Measurements from ENCODE around the gene F2R. TPM values are rescaled to one million over a fixed set of nuclear protein-coding genes. Genes with fewer than 3 reads are reported as not detected.

The F2R gene
- total RNA-seq, 1 donor from 2014 or later: 18.6 TPM

DNA sequence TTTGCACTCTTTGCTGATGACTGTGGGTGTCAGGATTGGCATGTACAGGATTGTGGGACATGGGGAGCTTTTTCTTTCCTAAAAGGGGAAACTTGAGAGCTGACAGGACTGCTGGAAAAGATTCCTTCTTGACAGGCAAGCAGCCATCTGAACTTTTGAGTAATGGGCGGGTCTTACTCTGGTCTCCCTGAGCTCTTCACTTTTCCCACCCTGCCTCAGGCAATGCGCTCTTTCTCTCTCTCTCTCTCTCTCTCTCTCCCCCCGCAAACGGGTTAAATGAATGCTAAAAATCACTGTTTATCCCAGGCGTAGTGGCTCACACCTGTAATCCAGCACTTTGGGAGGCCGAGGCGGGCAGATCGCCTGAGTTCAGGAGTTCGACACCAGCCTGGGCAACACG is 65.8 kb downstream of the F2R start:
- no peaks in the 10 kb centered on the region for H3K27me3 ChIP-seq (ENCODE audit: low read depth)
- H3K4me3 ChIP-seq: no peak overlapping the region
- no peaks in the 10 kb centered on the region for H3K4me1 ChIP-seq
- H3K27ac ChIP-seq: no peak overlapping the region
- no peak for DNase-seq
- TF ChIP-seq, protein P1, sequence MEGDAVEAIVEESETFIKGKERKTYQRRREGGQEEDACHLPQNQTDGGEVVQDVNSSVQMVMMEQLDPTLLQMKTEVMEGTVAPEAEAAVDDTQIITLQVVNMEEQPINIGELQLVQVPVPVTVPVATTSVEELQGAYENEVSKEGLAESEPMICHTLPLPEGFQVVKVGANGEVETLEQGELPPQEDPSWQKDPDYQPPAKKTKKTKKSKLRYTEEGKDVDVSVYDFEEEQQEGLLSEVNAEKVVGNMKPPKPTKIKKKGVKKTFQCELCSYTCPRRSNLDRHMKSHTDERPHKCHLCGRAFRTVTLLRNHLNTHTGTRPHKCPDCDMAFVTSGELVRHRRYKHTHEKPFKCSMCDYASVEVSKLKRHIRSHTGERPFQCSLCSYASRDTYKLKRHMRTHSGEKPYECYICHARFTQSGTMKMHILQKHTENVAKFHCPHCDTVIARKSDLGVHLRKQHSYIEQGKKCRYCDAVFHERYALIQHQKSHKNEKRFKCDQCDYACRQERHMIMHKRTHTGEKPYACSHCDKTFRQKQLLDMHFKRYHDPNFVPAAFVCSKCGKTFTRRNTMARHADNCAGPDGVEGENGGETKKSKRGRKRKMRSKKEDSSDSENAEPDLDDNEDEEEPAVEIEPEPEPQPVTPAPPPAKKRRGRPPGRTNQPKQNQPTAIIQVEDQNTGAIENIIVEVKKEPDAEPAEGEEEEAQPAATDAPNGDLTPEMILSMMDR (IDR thresholded peaks at IDR 0.05): no peak
- intact Hi-C loops (cut with DNase I): no loop called here
- H3K9me3 ChIP-seq: no peaks in the 10 kb centered on the region
- no peak for ATAC-seq
- no peaks in the 10 kb centered on the region for H3K36me3 ChIP-seq

DNA sequence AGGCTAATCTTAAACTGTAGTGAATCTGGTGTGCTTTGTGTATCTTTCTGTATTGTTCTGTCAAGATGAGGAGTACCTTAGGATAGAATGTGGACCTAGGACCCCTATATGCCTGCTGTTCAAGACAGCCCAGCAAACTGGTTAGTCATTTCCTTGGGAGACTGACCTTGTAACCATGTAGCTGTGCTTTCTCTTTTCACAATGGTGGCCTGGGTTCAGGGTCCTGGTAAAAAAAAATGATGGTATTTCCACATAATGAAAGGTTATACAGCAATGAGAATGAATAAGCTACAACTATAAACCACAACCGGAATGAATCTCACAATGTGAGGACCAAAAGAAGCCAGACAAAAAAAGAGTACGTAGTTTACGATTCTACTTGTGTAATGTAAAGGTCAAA is 66.5 kb downstream of the F2R start:
- H3K27me3 ChIP-seq (ENCODE audit: low read depth): no peaks in the 10 kb centered on the region
- intact Hi-C loops (cut with DNase I): no loop called here
- no peaks in the 10 kb centered on the region for H3K4me1 ChIP-seq
- TF ChIP-seq, protein P1 (IDR thresholded peaks at IDR 0.05): no peak
- no peak overlapping the region for H3K4me3 ChIP-seq
- no peak overlapping the region for H3K27ac ChIP-seq
- H3K9me3 ChIP-seq: no peaks in the 10 kb centered on the region
- no peak for DNase-seq
- no peaks in the 10 kb centered on the region for H3K36me3 ChIP-seq
- no peak for ATAC-seq

Other genes starting within 250 kb of the F2R start
- gene F2RL2, start 92.7 kb upstream of the F2R start, total RNA-seq: not detected
- gene F2RL1, start 102.9 kb downstream of the F2R start, total RNA-seq: 5.9 TPM
- gene S100Z, start 133.9 kb downstream of the F2R start, total RNA-seq: 1.2 TPM
- gene CRHBP, start 236.9 kb downstream of the F2R start, total RNA-seq: 0.53 TPM

Data from lower lobe of right lung (tissue), 2 donors.